ENCODE results near the gene FAM3D. TPM values are rescaled to one million over a fixed set of nuclear protein-coding genes. Genes with fewer than 3 reads are reported as not detected.

FAM3D gene
- total and polyA plus RNA-seq, 4 donors: 0.09 TPM; not detected in 3

- H3K4me3 ChIP-seq (ENCODE audit: low read depth in 1 of 3, low read length in 3 of 3): no peak overlapping the region
- H3K9ac ChIP-seq (ENCODE audit: low read depth in 1 of 2, low read length in 2 of 2): no peak overlapping the region
- no peak for TF ChIP-seq SP1 (IDR thresholded peaks at IDR 0.05)
- TF ChIP-seq ATF3 (IDR thresholded peaks at IDR 0.05): no peak
- no peak for TF ChIP-seq CTCF (IDR thresholded peaks at IDR 0.05; ENCODE audit: low read depth, low read length, missing input control)
- no peak for TF ChIP-seq ZBTB33 (IDR thresholded peaks at IDR 0.05)
- no peak for TF ChIP-seq HNF4A (conservative IDR thresholded peaks at IDR 0.05)
- no peaks in the 10 kb centered on the region for H3K36me3 ChIP-seq (ENCODE audit: control insufficient read depth in 4 of 4, insufficient read depth in 3 of 4, low read depth in 1 of 4, low read length in 3 of 4)
- no peak overlapping the region for H3K27ac ChIP-seq (ENCODE audit: low read depth in 1 of 2, low read length in 2 of 2)
- WGBS: 85% methylated on average over 10 of the region's 10 CpGs
- H3K9me3 ChIP-seq (ENCODE audit: control insufficient read depth in 4 of 4, low read length in 3 of 4): no peaks in the 10 kb centered on the region
- H3K4me1 ChIP-seq (ENCODE audit: control insufficient read depth in 4 of 4, insufficient read depth in 4 of 4, low read length in 3 of 4): peaks cover 0 to 2% (median 0%) of the 10 kb centered on the region in 4 donors
- no peaks in the 10 kb centered on the region for H3K27me3 ChIP-seq (ENCODE audit: control insufficient read depth in 4 of 4, insufficient read depth in 4 of 4, low read length in 3 of 4)
- DNase-seq (ENCODE audit: low spot score): no peak
These were observed 26.7 kb downstream of the FAM3D start for GRCh38 chr3:58639842-58640241.

- Histone ChIP-seq H3K4me1 (ENCODE audit: control insufficient read depth in 4 of 4, insufficient read depth in 4 of 4, low read length in 3 of 4) (peaks cover 0 to 2% (median 0%) of the 10 kb centered on the region in 4 donors), H3K27ac (ENCODE audit: low read depth in 1 of 2, low read length in 2 of 2) (no peak overlapping the region), H3K4me3 (ENCODE audit: low read depth in 1 of 3, low read length in 3 of 3) (no peak overlapping the region), H3K9ac (ENCODE audit: low read depth in 1 of 2, low read length in 2 of 2) (no peak overlapping the region), H3K36me3 (ENCODE audit: control insufficient read depth in 4 of 4, insufficient read depth in 3 of 4, low read depth in 1 of 4, low read length in 3 of 4) (no peaks in the 10 kb centered on the region), H3K27me3 (ENCODE audit: control insufficient read depth in 4 of 4, insufficient read depth in 4 of 4, low read length in 3 of 4) (no peaks in the 10 kb centered on the region), H3K9me3 (ENCODE audit: control insufficient read depth in 4 of 4, low read length in 3 of 4) (no peaks in the 10 kb centered on the region)
- no peak for DNase-seq (ENCODE audit: low spot score)
- no peak for TF ChIP-seq GABPA (IDR thresholded peaks at IDR 0.05 in 1 of 2, conservative IDR thresholded peaks at IDR 0.05 in 1 of 2)
- no peak for TF ChIP-seq ATF3 (IDR thresholded peaks at IDR 0.05)
- no peak for TF ChIP-seq MAX (IDR thresholded peaks at IDR 0.05)
- TF ChIP-seq HNF4G (IDR thresholded peaks at IDR 0.05): no peak
- no peak for TF ChIP-seq REST (IDR thresholded peaks at IDR 0.05)
- 77% methylated on average over 4 of the region's 4 CpGs for WGBS
These were observed 27.6 kb downstream of the FAM3D start for GRCh38 chr3:58639001-58639400.
